NCI-H2227 treated with DMSO at 0.1 percent for 48 hours (cell line): ENCODE data around the gene RBBP8.
"Not testable (repeated sequence)": the region's sequence is repeated elsewhere in the genome, so short reads cannot be mapped to it uniquely, and the experiment has no call there.

Source experiments
- DNase-seq: peaks from one replicate; lab custom pipeline; 2025; lab: John Stamatoyannopoulos, UW

RBBP8 gene

DNA sequence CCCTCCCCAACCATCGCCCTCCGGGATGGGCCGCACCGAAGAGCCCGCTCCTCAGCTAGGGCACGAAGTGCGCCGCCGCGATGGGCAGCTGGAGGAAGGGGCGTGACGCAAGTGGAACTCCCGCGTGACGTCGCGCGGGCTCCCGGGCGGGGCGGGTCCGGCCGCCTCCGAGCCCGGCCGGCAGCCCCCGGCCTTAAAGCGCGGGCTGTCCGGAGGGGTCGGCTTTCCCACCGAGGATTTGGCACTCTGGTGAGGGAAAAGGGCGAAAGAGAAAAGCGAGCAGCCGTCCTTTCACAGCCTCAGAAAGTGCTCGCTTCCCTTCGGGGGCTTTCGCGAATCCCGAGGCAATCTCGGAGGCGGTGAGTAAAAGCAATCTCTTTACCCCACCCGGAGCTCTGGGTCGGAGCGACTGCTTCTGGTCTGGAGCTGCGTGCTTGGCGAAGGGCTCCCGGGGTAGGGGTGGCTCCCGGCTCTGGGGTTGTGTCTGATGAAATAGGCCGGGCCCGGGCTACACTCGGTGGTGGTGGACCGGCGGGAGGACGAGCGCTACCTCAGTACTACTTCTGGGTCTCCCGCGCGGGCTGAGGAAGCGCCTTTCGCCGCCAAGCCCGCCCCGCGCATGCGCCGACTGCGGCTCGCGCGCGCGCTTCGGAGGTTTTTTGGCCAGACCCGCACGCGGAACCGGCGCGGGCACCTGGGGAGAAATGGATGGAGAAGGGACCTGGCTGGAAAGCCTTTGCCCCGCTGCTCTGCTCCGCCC is at the start of gene RBBP8:
Gene RBBP8, plus strand, starts transcription at position 123 of the 760 bp plus-strand sequence. CDS start 3,524 bp downstream, outside the sequence.
- peak; percentile 90 for DNase-seq

DNA sequence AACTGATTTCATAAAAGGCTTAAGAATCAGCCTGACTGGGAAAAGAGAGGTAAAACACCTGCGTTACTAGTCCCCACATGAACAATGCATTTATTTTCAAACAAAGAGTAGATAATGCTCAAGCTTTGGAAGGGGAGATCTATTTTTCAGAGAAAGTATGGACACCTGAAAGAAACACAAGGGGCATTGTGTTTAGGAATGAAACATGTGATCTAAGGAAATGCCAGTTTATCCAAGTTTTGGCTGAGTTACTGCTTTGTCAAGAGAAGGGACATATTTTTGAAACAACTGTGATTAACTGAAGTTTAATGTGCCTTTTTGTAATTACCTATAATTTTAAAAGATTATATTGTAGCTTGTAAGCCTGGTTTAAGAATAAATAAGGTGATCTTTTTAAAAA is 49.3 kb upstream of the RBBP8 start:
- no peak for DNase-seq

DNA sequence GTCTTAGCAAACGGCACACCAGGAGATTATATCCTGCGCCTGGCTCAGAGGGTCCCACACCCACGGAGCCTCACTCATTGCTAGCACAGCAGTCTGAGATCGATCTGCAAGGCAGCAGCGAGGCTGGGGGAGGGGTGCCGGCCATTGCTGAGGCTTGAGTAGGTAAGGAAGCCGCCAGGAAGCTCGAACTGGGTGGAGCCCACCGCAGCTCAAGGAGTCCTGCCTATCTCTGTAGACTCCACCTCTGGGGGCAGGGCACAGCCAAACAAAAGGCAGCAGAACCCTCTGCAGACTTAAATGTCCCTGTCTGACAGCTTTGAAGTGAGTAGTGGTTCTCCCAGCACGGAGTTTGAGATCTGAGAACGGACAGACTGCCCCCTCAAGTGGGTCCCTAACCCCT is 47.4 kb upstream of the RBBP8 start:
- DNase-seq, result not testable (repeated sequence)

DNA sequence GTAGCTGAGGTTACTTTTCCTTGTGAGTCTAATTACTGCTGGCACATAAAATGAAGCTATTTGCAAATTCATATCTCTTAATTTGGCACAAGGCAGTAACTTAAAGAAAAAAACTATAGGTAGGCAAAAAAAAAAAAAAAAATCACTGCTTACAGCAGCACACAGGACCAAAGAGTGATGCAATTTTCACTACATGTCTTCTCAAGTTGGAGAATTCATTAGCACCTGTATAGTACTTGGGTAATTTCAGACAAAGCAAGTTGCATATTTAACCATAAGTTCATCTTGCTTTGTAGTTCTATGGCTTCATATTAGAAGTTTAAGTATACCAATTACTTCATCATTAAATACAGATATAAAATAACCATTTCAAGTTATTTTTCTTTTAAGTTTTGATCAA is 33.7 kb upstream of the RBBP8 start:
- no peak for DNase-seq

DNA sequence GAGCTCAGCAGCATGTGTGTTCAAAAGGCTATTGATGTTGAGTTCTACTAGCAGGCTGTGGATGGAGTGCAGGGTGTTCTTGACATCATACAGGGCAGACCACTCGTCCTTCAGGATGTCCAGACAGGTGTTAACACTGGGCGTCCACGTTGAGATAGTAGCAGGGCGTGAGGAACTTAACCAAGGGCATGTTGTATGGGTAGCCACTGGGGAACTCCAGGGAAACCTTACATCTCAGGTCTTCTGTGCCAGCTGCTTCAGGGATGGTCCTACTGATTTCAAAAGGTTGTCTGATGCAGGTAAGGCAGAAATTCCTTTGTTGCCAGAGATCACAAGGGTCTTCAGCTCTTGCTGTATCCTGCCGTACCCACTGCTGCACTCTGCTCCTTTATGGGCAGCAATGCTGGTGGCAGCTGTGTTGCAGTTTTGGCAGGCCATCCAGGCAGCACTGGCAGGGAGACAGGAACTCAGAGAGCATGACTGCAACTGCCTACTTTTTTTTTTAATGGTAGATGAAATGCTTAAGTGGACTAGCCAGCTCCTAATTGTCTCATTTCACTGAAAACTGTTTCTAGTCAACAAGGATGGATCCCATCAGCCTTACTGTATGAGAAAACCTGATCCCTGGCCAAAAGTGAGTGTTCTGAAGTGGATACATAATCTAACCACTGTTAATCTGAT is 32.4 kb upstream of the RBBP8 start:
- no peak for DNase-seq

DNA sequence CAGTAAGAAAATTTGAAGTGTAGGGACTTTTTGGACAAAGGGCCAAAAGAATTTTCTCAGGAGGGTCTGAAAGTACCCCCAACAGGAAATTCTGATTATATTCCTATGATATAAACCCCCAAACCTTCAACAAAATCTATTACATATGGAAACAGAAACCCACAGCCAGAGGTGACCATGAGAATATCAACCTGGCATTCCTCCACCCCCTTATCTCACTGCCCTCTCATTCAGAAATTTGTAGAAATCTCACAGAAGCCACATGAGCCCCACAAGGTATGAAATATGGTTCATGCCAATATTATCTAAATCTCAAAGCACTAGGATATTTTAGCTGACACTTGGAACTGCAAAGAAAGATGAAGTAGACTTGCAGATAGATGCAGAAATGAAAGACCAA is 31.0 kb upstream of the RBBP8 start:
- DNase-seq, result no peak

- not testable (repeated sequence) for DNase-seq
These were observed 29.9 kb upstream of the RBBP8 start for GRCh38 chr18:22903248-22903647.

GRCh38 chr18:22912149-22912548 is 21.0 kb upstream of the RBBP8 start:
- no peak for DNase-seq

DNA sequence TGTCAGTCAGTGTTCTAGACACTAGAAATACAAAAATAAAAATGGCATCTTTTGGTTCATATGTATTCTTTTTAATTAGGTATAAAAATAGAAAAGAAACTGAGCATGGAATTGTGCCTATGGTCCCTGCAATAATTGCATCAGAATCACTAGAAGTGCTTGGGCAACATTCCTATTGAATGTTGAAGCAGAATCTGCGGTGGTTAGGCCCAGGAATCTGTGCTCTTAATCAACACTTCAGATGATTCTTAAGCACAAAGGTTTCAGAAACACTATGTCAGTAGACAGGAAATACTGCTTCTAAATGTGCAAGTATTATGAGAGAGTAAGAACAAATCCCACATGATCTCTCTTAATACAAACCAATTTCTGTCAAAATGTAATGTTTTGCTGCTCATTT is 20.3 kb upstream of the RBBP8 start:
- DNase-seq, result no peak

DNA sequence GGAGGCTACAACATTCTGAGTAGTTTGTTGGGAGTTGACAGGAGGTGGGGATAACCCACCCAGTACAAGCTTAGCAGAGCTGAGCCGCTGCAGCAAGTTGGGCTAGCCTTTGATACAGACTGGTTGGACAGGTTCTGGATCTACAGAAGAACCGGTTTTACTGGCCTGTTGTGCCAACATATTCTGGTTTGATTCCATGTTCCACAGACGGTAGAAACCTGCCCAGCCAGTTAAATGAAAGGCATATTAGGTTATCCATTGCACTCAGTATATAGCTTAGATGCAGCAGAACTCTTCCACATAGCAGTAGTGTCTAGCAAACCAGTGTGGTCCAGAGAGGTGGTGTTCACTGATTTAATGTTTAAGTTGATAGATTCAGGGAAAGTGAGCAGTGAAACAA is 19.3 kb upstream of the RBBP8 start:
- DNase-seq, result no peak

- no peak for DNase-seq
These were observed 18.5 kb upstream of the RBBP8 start for GRCh38 chr18:22914633-22915032.

DNA sequence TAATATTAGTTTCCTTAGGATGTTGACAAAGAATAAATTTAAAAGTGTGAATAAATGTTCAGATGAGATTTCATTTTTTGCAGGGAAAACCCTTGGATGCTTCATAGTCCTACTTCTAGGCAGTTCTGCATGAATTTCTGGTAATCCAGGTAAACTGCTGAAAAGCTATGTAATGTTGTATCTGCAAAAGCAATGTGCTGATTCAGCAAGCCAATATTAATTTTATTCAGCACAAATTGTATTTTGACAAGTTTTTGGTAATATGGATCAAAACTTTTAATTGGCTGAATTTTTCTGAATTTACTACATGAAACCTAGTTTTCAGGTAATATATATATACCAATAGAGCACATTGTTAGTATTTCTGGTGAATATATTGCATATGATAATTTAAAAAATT is 17.8 kb upstream of the RBBP8 start:
- DNase-seq, result no peak

DNA sequence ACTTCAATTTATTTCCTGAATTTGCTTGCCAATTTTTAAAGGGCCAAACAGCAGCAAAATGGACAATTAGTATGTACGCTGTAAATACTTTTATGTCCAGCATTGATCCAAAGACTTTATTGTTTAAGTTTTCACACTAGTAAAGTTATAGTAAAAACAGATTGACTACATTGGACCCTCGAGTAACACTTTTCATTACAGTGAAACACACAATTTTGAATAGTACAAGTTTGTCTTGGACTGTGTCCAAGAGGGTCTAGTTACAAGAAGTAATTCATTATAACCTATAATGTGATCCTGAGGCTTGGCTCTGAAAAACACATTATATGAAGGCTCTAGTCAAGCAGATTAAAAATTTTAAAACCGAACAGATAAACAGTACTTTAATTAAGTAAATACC is 11.4 kb upstream of the RBBP8 start:
- DNase-seq, result no peak

DNA sequence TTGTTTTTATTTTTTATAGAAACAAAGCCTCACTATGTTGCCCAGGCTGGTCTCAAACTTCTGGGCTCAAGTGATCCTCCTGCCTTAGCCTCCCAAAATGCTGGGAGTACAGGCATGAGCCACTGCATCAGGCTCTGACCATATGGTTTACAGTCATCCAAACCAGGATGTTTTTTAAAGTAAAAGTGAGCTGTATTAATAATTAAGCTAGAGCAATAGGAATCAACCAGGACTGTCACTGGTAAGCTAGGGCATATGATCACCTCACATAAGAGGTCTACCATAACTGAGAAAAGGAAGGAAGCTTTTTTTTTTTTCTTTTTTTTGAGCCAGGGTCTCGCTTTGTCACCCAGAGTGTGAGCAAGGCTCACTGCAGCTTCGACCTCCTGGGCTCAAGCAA is 8.5 kb upstream of the RBBP8 start:
- DNase-seq, result no peak

DNA sequence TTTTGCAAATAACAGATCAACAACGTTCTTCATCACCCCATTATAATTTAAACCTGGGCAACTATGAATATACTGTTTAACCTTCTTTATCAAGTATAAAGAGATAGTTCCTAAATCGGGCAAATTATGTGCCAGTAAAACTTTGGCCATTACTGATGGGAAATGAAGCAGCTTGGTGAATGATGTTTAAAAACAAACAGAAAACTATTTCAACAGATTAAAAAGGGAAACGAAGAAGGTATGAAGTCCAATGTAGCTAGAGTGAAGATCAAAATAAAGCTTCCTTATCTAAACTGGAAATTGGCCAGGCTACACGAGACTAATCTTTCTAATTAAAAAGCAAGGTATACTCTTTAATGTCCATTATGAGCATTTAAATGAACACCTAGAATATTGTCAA is 6.7 kb upstream of the RBBP8 start:
- no peak for DNase-seq

DNA sequence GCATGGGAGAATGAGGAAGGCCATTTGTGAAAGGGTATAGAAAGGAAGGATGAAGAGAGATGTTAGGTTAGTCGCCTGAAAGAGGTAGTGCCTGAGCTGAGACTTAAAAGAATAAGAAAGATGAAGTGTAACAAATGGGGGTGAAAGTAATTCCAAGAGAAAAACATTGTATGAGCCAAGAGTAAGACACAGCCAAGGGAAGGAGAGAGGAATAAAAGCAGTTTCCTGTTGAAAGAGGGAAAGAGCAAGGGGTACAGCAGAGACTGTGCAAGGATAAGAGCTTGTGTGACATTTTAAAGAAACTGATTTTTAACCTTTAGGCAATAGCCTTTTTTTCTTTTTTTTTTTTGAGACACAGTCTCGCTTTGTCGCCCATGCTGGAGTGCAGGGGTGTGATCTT is 4.8 kb upstream of the RBBP8 start:
- DNase-seq, result no peak

DNA sequence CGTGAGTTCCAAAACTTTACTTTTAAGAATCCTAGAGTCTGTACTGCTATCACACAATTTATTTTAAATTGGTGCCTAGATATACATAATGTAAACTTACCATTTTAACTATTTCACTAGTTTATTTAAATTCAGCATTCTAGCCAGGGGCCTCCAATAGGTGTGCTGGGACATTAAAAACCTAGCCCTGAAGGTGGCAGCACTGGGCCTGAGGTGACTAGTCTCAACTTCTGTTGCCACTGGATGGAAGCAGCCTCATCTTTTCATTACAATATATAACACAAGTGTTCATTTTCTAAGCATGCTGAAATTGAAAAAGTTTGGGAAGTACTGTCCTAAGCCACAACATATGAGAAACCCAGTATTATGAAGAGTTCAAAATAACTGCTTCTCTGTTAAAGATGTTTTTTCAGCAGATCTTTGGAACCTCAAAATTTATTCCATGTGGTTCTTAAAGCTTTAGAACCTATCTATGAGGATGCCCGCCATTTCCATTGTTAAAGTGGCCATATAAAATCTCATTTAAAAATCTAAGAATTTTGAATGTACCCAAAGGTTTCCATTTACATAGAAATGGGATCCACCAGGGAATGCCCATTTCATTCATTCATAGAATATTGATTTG is 2.9 kb upstream of the RBBP8 start:
- peak; percentile 63 for DNase-seq

DNA sequence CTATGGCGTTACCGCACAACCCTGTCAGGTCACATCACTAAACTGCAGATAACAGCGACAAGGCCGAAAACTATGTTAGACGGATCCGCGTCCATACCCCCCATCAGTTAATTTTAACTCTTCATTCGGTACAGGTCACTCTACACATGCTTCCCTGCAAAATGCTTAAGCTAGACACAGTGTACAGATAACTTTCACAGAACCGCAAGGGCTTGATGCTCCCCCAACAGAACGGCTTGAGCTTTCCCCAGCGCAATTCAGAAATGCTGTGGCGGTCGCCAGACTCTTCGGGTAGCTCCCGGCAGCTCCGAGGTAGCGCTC is 283 bp upstream of the RBBP8 start:
- no peak for DNase-seq

DNA sequence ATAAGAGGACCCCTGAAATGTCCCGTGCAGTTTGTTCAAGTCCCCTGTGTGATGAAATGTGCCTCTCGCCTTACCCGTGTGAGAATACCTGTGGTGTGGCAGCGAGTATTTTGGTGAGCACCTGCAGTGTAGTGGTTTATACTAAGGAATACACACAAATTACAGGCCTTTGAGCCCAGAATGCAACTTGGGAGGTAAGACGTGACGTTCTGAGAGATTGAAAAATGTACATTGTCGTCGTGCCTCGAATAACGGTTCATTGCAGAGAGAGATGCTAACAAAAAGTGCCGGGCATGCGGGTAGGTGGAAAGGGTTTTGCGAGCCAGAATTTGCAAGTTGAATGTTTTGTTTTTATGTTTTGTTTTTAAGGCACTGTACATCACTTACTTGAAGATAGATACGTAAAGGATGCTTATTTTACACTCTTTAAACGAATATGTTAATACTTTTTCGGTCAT is 867 bp downstream of the RBBP8 start:
- DNase-seq, result peak; percentile 55

- no peak for DNase-seq
These were observed 1.7 kb downstream of the RBBP8 start for GRCh38 chr18:22934789-22935188.

GRCh38 chr18:22935431-22935830 is 2.3 kb downstream of the RBBP8 start:
- DNase-seq, result no peak

- no peak for DNase-seq
These were observed 3.4 kb downstream of the RBBP8 start for GRCh38 chr18:22936515-22936914.

- no peak for DNase-seq
These were observed 6.5 kb downstream of the RBBP8 start for GRCh38 chr18:22939649-22940048.
